H7 (cell line): ENCODE results near the gene GPSM3. TPM values are rescaled to one million over a fixed set of nuclear protein-coding genes. Genes with fewer than 3 reads are reported as not detected.

Experiments
- DNase-seq: peaks from one replicate; pipeline ENCODE4 v3.0.0; 2012
- H3K27me3 ChIP-seq: 2 replicates; pipeline ENCODE4 v1.6.0; 2011; ENCODE audit warnings: mild to moderate bottlenecking, low read length; ENCODE audit not compliant: control insufficient read depth, insufficient read depth
- H3K36me3 ChIP-seq: replicated peaks from 2 replicates; pipeline ENCODE4 v1.5.1; 2011; ENCODE audit warnings: low read length; ENCODE audit not compliant: control insufficient read depth, insufficient read depth
- H3K4me3 ChIP-seq: 2 replicates; pipeline ENCODE4 v1.5.1; 2011; ENCODE audit warnings: low read depth, mild to moderate bottlenecking, control low read depth, low read length, moderate library complexity; ENCODE audit not compliant: insufficient read depth
- total RNA-seq: library from RNA; depleted of rRNA; stranded (reverse); fragments of >200 nt; shearing (Covaris generic); gene quantifications from 2 replicates; pipeline ENCODE4 v1.2.3, GENCODE V29; 2014; rRNA removed

The GPSM3 gene
- total RNA-seq: 21.2 and 26.8 TPM in 2 replicates

GRCh38 chr6:32192608-32193039 lies at the start of gene GPSM3:
Gene GPSM3, minus strand, starts transcription at chr6:32192643. Its CDS starts 130 bp downstream, at chr6:32192513.
- DNase-seq: peak; percentile 67
- Histone ChIP-seq H3K27me3 (no peaks in the 10 kb centered on the region), H3K36me3 (peaks cover 4% of the 10 kb centered on the region), H3K4me3 (peak within 1 kb of the TSS; percentile 26)

DNA sequence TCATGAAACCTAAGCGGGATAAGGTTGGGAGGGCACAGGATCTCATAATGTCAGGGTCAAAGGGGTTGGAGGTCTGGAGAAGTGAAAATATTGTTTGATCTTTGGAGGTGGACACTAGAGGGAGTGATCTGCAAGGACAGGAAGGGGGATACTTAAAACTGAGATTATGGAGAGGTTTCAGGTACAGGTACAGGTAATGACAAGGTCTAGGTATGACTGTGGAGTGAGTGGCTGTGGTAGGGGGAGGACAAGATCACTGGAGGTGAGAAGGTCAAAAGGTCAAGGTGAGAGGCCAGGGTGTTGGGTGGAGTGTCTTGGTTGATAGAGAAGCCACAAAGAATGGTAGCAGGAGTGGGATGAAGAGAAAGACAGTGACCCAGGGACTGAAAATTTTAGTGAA lies 48.2 kb upstream of the GPSM3 start:
- H3K4me3 ChIP-seq: no peak overlapping the region
- H3K27me3 ChIP-seq: peaks cover 5% of the 10 kb centered on the region; the same call in 1 of the 2 replicates
- no peaks in the 10 kb centered on the region for H3K36me3 ChIP-seq
- DNase-seq: no peak

GRCh38 chr6:32239462-32239861 lies 47.0 kb upstream of the GPSM3 start:
- Histone ChIP-seq H3K4me3 (no peak overlapping the region), H3K36me3 (no peaks in the 10 kb centered on the region), H3K27me3 (peaks cover 5% of the 10 kb centered on the region; the same call in 1 of the 2 replicates)
- no peak for DNase-seq

DNA sequence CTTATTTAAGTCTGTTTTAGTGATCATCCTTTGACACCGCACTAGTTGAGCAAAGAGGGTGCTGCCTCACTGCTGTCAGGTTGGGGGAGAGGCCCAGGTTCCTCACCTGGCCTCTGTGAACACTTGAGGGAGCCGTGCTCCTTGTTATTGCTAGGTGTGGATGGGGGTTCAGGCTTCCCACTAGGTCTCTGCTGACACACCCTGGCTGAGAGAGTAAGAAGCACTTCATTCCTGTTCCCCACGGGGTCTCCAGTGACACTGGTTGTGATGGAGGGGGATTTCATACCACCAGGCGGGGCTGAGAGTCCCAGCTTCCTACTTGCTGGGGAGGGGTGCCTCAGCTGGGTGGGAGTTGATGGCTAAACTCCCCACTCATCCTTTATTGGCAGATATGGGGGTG lies 42.5 kb upstream of the GPSM3 start:
- Histone ChIP-seq H3K27me3 (peaks cover 2% of the 10 kb centered on the region; the same call in 1 of the 2 replicates), H3K36me3 (no peaks in the 10 kb centered on the region), H3K4me3 (no peak overlapping the region)
- DNase-seq: peak; percentile 62

DNA sequence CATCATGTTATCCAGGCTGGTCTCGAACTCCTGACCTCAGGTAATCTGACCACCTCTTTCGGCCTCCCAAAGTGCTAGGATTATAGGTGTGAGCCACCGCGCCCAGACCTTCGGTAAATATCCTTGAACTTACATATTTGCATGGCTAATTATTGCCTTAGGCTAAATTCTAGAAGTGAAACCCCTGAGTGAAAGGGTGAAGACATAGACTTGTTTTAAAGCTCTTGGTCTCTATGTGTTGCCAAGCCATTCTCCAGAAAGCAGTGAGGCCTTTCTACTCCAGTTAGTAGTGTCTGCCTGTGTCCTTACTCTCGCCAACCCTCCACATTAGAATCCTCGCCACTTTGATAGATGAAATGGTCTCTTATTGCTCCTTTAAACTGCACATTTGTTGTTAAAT lies 34.0 kb upstream of the GPSM3 start:
- Histone ChIP-seq H3K4me3 (no peak overlapping the region), H3K36me3 (no peaks in the 10 kb centered on the region), H3K27me3 (peaks cover 17% of the 10 kb centered on the region; the same call in 1 of the 2 replicates)
- DNase-seq: no peak

GRCh38 chr6:32224696-32225095 lies 32.3 kb upstream of the GPSM3 start:
- H3K27me3 ChIP-seq: peaks cover 13% of the 10 kb centered on the region; the same call in 1 of the 2 replicates
- no peak overlapping the region for H3K4me3 ChIP-seq
- no peaks in the 10 kb centered on the region for H3K36me3 ChIP-seq

GRCh38 chr6:32223258-32224235 lies 31.1 kb upstream of the GPSM3 start, which contains the start of gene NOTCH4:
Gene NOTCH4, minus strand, starts transcription at chr6:32224067. Its CDS starts 139 bp downstream, at chr6:32223928.
- Histone ChIP-seq H3K4me3 (no peak within 1 kb of the TSS), H3K36me3 (no peaks in the 10 kb centered on the region), H3K27me3 (peaks cover 15% of the 10 kb centered on the region; the same call in 1 of the 2 replicates)
- peak; percentile 28 for DNase-seq

More at GRCh38 chr6:32224696-32225095, 32.3 kb upstream of the GPSM3 start:
- DNase-seq: no peak

DNA sequence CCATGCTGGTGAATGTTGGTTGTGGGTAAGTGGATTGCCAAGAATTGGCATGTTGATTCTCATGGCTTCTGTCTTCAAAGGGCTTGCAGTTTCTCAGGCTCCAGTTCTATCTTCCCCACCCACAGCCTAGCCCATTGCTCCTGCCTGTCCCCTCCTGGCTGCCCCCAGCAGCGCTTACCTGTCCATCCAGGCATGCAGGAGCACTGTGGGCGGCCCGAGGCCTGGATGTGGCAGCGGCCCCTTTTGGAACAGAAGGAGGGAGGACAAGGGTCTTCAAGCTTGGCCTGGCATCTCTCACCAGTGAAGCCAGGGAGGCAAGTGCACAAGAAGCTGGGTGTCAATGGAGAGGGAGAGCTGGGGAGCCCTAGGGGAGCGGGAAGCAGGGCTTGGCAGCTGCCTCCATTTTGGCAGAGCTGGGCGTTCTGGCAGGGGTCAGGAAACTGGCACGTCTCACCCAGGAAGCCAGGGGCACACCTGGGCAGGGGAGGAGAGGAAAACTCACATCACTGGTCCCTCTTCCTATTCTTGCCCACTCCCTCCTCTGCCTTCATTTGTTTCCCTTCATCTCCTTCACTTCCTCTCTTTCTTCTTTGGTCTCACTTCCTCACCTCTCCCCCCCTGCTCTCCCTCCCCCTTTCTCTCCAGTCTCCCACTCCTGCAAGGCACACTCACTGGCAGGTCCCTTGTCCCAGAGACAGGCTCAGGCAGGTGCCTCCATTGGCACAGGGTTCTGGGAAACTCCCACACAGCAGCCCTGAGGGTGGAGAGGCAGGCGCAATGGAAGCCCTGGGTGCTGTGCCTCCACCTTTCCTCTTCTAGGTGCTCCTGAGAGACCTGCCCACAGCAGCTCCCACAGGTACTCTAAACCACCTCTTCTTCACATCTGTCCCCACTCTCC lies 30.1 kb upstream of the GPSM3 start:
- H3K36me3 ChIP-seq: no peaks in the 10 kb centered on the region
- H3K27me3 ChIP-seq: peaks cover 15% of the 10 kb centered on the region; the same call in 1 of the 2 replicates
- no peak overlapping the region for H3K4me3 ChIP-seq
- DNase-seq: no peak

GRCh38 chr6:32220021-32220420 lies 27.6 kb upstream of the GPSM3 start:
- no peaks in the 10 kb centered on the region for H3K36me3 ChIP-seq
- no peak for DNase-seq
- H3K27me3 ChIP-seq: peaks cover 6% of the 10 kb centered on the region; the same call in 1 of the 2 replicates
- no peak overlapping the region for H3K4me3 ChIP-seq

DNA sequence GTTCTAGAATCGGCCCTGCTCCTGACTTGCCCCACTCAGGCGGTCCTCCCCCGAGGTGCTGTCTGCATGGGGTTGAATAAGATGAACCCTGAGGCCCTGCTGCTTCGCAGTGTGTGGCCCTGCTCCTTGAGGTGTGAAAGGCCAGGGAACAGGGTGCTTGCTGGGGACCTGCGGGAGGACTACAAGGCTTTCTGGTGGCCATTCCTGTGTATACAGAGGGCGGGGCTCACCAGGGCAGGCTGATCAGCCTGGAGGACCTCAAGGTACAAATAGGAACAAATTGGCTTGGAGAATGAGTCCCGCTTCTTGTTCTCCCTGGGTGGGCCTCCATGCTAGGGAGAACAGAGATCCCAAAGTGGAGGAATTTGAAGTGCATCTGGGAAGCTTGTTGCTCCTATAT lies 25.7 kb upstream of the GPSM3 start:
- Histone ChIP-seq H3K27me3 (peaks cover 4% of the 10 kb centered on the region; the same call in 1 of the 2 replicates), H3K36me3 (no peaks in the 10 kb centered on the region), H3K4me3 (no peak overlapping the region)
- DNase-seq: no peak

GRCh38 chr6:32216998-32217397 lies 24.6 kb upstream of the GPSM3 start:
- no peak overlapping the region for H3K4me3 ChIP-seq
- peaks cover 2% of the 10 kb centered on the region; the same call in 1 of the 2 replicates for H3K27me3 ChIP-seq
- no peak for DNase-seq
- no peaks in the 10 kb centered on the region for H3K36me3 ChIP-seq

- no peaks in the 10 kb centered on the region for H3K36me3 ChIP-seq
- H3K4me3 ChIP-seq: no peak overlapping the region
- DNase-seq: no peak
- H3K27me3 ChIP-seq: peaks cover 2% of the 10 kb centered on the region; the same call in 1 of the 2 replicates
Observed at GRCh38 chr6:32216285-32216684, 23.8 kb upstream of the GPSM3 start.

DNA sequence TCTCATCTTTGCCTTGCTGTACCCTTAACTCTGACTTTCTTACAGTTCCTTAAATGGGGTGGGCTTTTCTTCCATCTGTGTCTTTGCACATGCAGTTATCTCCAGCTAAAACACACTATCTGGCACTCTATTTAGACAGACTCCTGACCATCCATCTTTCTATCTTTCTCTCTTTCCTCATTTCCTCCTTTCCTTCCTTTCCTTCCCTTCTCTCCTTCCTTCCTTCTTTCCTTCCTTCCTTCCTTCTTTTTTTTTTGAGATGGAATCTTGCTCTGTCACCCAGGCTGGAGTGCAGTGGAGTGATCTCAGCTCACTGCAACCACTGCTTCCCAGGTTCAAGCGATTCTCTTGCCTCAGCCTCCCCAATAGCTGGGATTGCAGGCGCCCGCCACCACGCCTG lies 23.2 kb upstream of the GPSM3 start:
- DNase-seq: no peak
- Histone ChIP-seq H3K36me3 (no peaks in the 10 kb centered on the region), H3K4me3 (no peak overlapping the region), H3K27me3 (peaks cover 2% of the 10 kb centered on the region; the same call in 1 of the 2 replicates)

GRCh38 chr6:32214126-32214525 lies 21.7 kb upstream of the GPSM3 start:
- no peak overlapping the region for H3K4me3 ChIP-seq
- no peaks in the 10 kb centered on the region; the same call in 1 of the 2 replicates for H3K27me3 ChIP-seq
- DNase-seq: peak; percentile 6
- no peaks in the 10 kb centered on the region for H3K36me3 ChIP-seq
